ENCODE results near the gene BRMS1L.
"Not testable (repeated sequence)": the region's sequence is repeated elsewhere in the genome, so short reads cannot be mapped to it uniquely, and the experiment has no call there.

Gene BRMS1L

GRCh38 chr14:35819591-35820540 lies 6.3 kb upstream of the BRMS1L start:
- no peak for FAIRE-seq
- DNase-seq (ENCODE audit: insufficient read length, low spot score), result no peak
- TF ChIP-seq POLR2AphosphoS5 (IDR thresholded peaks at IDR 0.05; ENCODE audit: low read depth, low read length) (no peak), PAX5 (IDR thresholded peaks at IDR 0.05; ENCODE audit: insufficient read depth, low read length, severe bottlenecking) (no peak), POU2F2 (IDR thresholded peaks at IDR 0.05; ENCODE audit: low read depth, low read length) (no peak), TAF1 (IDR thresholded peaks at IDR 0.05; ENCODE audit: low read depth, low read length) (no peak), SPI1 (IDR thresholded peaks at IDR 0.05; ENCODE audit: low read depth, low read length) (no peak), POLR2A (IDR thresholded peaks at IDR 0.05; ENCODE audit: low read depth, low read length) (no peak)

- peak; percentile 38 for FAIRE-seq
- DNase-seq (ENCODE audit: insufficient read length, low spot score), result no peak
- TF ChIP-seq POLR2AphosphoS5 (IDR thresholded peaks at IDR 0.05; ENCODE audit: low read depth, low read length) (no peak), PAX5 (IDR thresholded peaks at IDR 0.05; ENCODE audit: insufficient read depth, low read length, severe bottlenecking) (no peak), POLR2A (IDR thresholded peaks at IDR 0.05; ENCODE audit: low read depth, low read length) (no peak), POU2F2 (IDR thresholded peaks at IDR 0.05; ENCODE audit: low read depth, low read length) (no peak), SPI1 (IDR thresholded peaks at IDR 0.05; ENCODE audit: low read depth, low read length) (no peak), TAF1 (IDR thresholded peaks at IDR 0.05; ENCODE audit: low read depth, low read length) (no peak)
Measured at GRCh38 chr14:35821564-35822411, 4.3 kb upstream of the BRMS1L start.

- DNase-seq (ENCODE audit: insufficient read length, low spot score) (no peak), FAIRE-seq (no peak)
- TF ChIP-seq SPI1 (IDR thresholded peaks at IDR 0.05; ENCODE audit: low read depth, low read length) (no peak), POLR2AphosphoS5 (IDR thresholded peaks at IDR 0.05; ENCODE audit: low read depth, low read length) (no peak), POLR2A (IDR thresholded peaks at IDR 0.05; ENCODE audit: low read depth, low read length) (no peak), TAF1 (IDR thresholded peaks at IDR 0.05; ENCODE audit: low read depth, low read length) (no peak), POU2F2 (IDR thresholded peaks at IDR 0.05; ENCODE audit: low read depth, low read length) (no peak), PAX5 (IDR thresholded peaks at IDR 0.05; ENCODE audit: insufficient read depth, low read length, severe bottlenecking) (no peak)
Measured at GRCh38 chr14:35822501-35822900, 3.6 kb upstream of the BRMS1L start.

- not testable (repeated sequence) for DNase-seq (ENCODE audit: insufficient read length, low spot score); FAIRE-seq
Measured at GRCh38 chr14:35824446-35825165, 1.5 kb upstream of the BRMS1L start.

GRCh38 chr14:35825968-35826217 lies 245 bp upstream of the BRMS1L start:
- no peak for DNase-seq (ENCODE audit: insufficient read length, low spot score)
- FAIRE-seq, result no peak
- TF ChIP-seq POU2F2 (IDR thresholded peaks at IDR 0.05; ENCODE audit: low read depth, low read length), result no peak
- TF ChIP-seq POLR2A (IDR thresholded peaks at IDR 0.05; ENCODE audit: low read depth, low read length), result no peak
- no peak for TF ChIP-seq TAF1 (IDR thresholded peaks at IDR 0.05; ENCODE audit: low read depth, low read length)
- TF ChIP-seq SPI1 (IDR thresholded peaks at IDR 0.05; ENCODE audit: low read depth, low read length), result no peak; the same call in 1 of the 2 replicates
- TF ChIP-seq PAX5 (IDR thresholded peaks at IDR 0.05; ENCODE audit: insufficient read depth, low read length, severe bottlenecking), result no peak
- no peak for TF ChIP-seq POLR2AphosphoS5 (IDR thresholded peaks at IDR 0.05; ENCODE audit: low read depth, low read length)

GRCh38 chr14:35826952-35827416 lies 846 bp downstream of the BRMS1L start:
- no peak for TF ChIP-seq PAX5 (IDR thresholded peaks at IDR 0.05; ENCODE audit: insufficient read depth, low read length, severe bottlenecking)
- no peak for TF ChIP-seq TAF1 (IDR thresholded peaks at IDR 0.05; ENCODE audit: low read depth, low read length)
- TF ChIP-seq POLR2A (IDR thresholded peaks at IDR 0.05; ENCODE audit: low read depth, low read length), result no peak
- no peak for TF ChIP-seq SPI1 (IDR thresholded peaks at IDR 0.05; ENCODE audit: low read depth, low read length)
- no peak for TF ChIP-seq POU2F2 (IDR thresholded peaks at IDR 0.05; ENCODE audit: low read depth, low read length)
- no peak for TF ChIP-seq POLR2AphosphoS5 (IDR thresholded peaks at IDR 0.05; ENCODE audit: low read depth, low read length)
- FAIRE-seq, result no peak
- no peak for DNase-seq (ENCODE audit: insufficient read length, low spot score)

- DNase-seq (ENCODE audit: insufficient read length, low spot score) (no peak), FAIRE-seq (no peak)
- no peak for TF ChIP-seq POU2F2 (IDR thresholded peaks at IDR 0.05; ENCODE audit: low read depth, low read length)
Measured at GRCh38 chr14:35827678-35828472, 1.7 kb downstream of the BRMS1L start.

- no peak for FAIRE-seq
- DNase-seq (ENCODE audit: insufficient read length, low spot score), result no peak
- TF ChIP-seq SPI1 (IDR thresholded peaks at IDR 0.05; ENCODE audit: low read depth, low read length), result no peak
- no peak for TF ChIP-seq PAX5 (IDR thresholded peaks at IDR 0.05; ENCODE audit: insufficient read depth, low read length, severe bottlenecking)
- TF ChIP-seq POU2F2 (IDR thresholded peaks at IDR 0.05; ENCODE audit: low read depth, low read length), result no peak
- TF ChIP-seq TAF1 (IDR thresholded peaks at IDR 0.05; ENCODE audit: low read depth, low read length), result no peak
- TF ChIP-seq POLR2AphosphoS5 (IDR thresholded peaks at IDR 0.05; ENCODE audit: low read depth, low read length), result no peak
- TF ChIP-seq POLR2A (IDR thresholded peaks at IDR 0.05; ENCODE audit: low read depth, low read length), result no peak
Measured at GRCh38 chr14:35829449-35829848, 3.3 kb downstream of the BRMS1L start.
